CD14-positive monocyte (primary cell): ENCODE data around the gene PHRF1. TPM values are rescaled to one million over a fixed set of nuclear protein-coding genes. Genes with fewer than 3 reads are reported as not detected.
"Not testable (repeated sequence)": the region's sequence is repeated elsewhere in the genome, so short reads cannot be mapped to it uniquely, and the experiment has no call there.

Experiments
- DNase-seq, 3 donors: peaks; one replicate each; pipeline ENCODE4 v3.0.0-alpha.2; 2011 to 2022
- H2AFZ ChIP-seq: 2 replicates; pipeline ENCODE4 v1.6.0; 2012; ENCODE audit warnings: mild to moderate bottlenecking, low read depth, low read length, inconsistent platforms; ENCODE audit not compliant: insufficient read depth, poor library complexity, severe bottlenecking
- H3K27ac ChIP-seq, 2 donors: 1 replicate in 1 of 2; 2 replicates in 1 of 2; pipeline ENCODE4 v1.5.1; 2012 to 2013; ENCODE audit warnings: low read length in 2 of 2, control low read depth in 1 of 2, inconsistent platforms in 1 of 2, low read depth in 1 of 2, mild to moderate bottlenecking in 1 of 2
- H3K27me3 ChIP-seq, 2 donors: one replicate each; pipeline versions ENCODE4 v1.6.0 to v1.6.1; 2011 to 2013; ENCODE audit warnings: low read length in 2 of 2; ENCODE audit not compliant: control insufficient read depth in 2 of 2, insufficient read depth in 2 of 2
- H3K36me3 ChIP-seq, 2 donors: replicated peaks in 1 of 2; 1 replicate in 1 of 2; 2 replicates in 1 of 2; pipeline versions ENCODE4 v1.5.1 to v1.6.1; 2012 to 2013; ENCODE audit warnings: low read length in 2 of 2, control low read depth in 1 of 2, inconsistent platforms in 1 of 2, mild to moderate bottlenecking in 1 of 2; ENCODE audit not compliant: insufficient read depth in 2 of 2, control insufficient read depth in 1 of 2
- H3K4me1 ChIP-seq, 2 donors: 1 replicate in 1 of 2; 2 replicates in 1 of 2; pipeline versions ENCODE4 v1.5.1 to v1.6.1; 2012 to 2013; ENCODE audit warnings: low read length in 2 of 2, control low read depth in 1 of 2, inconsistent platforms in 1 of 2, mild to moderate bottlenecking in 1 of 2, moderate library complexity in 1 of 2; ENCODE audit not compliant: insufficient read depth in 2 of 2, control insufficient read depth in 1 of 2
- H3K4me2 ChIP-seq: replicated peaks from 2 replicates; pipeline ENCODE3; 2012; ENCODE audit warnings: low read length, moderate library complexity, mild to moderate bottlenecking; ENCODE audit not compliant: poor library complexity, severe bottlenecking; ENCODE audit errors: extremely low read depth
- H3K4me3 ChIP-seq, 3 experiments: fragments of 200-600 bp in 1 of 3; sonication (generic) in 1 of 3; replicated peaks in 1 of 3; 1 replicate in 2 of 3; 2 replicates in 1 of 3; pipeline ENCODE4 v1.5.1; 2011 to 2013; ENCODE audit warnings: low read length in 3 of 3, mild to moderate bottlenecking in 3 of 3, control low read depth in 2 of 3, low read depth in 2 of 3, inconsistent platforms in 1 of 3, moderate library complexity in 1 of 3
- H3K79me2 ChIP-seq: 2 replicates; pipeline ENCODE4 v1.6.0; 2012; ENCODE audit warnings: mild to moderate bottlenecking, control low read depth, inconsistent platforms, low read length, moderate library complexity; ENCODE audit not compliant: insufficient read depth
- H3K9ac ChIP-seq: 2 replicates; pipeline ENCODE4 v1.6.0; 2017; ENCODE audit warnings: low read length, mild to moderate bottlenecking; ENCODE audit not compliant: insufficient read depth, poor library complexity, severe bottlenecking
- H3K9me3 ChIP-seq, 2 donors: replicated peaks in 1 of 2; 1 replicate in 1 of 2; 2 replicates in 1 of 2; pipeline versions ENCODE4 v1.5.1 to v1.6.1; 2012 to 2013; ENCODE audit warnings: low read length in 2 of 2, control low read depth in 1 of 2; ENCODE audit not compliant: control insufficient read depth in 1 of 2, insufficient read depth in 1 of 2
- H4K20me1 ChIP-seq: 2 replicates; pipeline ENCODE4 v1.6.0; 2012; ENCODE audit warnings: mild to moderate bottlenecking, low read length, control low read depth, moderate library complexity; ENCODE audit not compliant: insufficient read depth
- H3K27ac Mint-ChIP-seq, 7 donors: one replicate each; pipeline ENCODE4 v1.8.0; 2020; ENCODE audit warnings: mild to moderate bottlenecking in 7 of 7, mixed read lengths in 7 of 7, moderate library complexity in 6 of 7, inconsistent platforms in 2 of 7
- H3K27me3 Mint-ChIP-seq, 3 donors: one replicate each; pipeline ENCODE4 v1.8.0; 2021 to 2022; ENCODE audit warnings: low read depth in 3 of 3, mild to moderate bottlenecking in 3 of 3, mixed read lengths in 3 of 3, moderate library complexity in 3 of 3, inconsistent platforms in 1 of 3
- H3K36me3 Mint-ChIP-seq, 2 donors: one replicate each; pipeline ENCODE4 v1.8.0; 2020; ENCODE audit warnings: mixed read lengths in 2 of 2, inconsistent platforms in 1 of 2, mild to moderate bottlenecking in 1 of 2
- H3K4me1 Mint-ChIP-seq: one replicate; pipeline ENCODE4 v1.8.0; 2020; ENCODE audit warnings: mild to moderate bottlenecking, mixed read lengths
- H3K4me3 Mint-ChIP-seq, 2 donors: one replicate each; pipeline ENCODE4 v1.8.0; 2020; ENCODE audit warnings: mild to moderate bottlenecking in 2 of 2, mixed read lengths in 2 of 2, moderate library complexity in 1 of 2
- H3K9me3 Mint-ChIP-seq, 7 donors: one replicate each; pipeline ENCODE4 v1.8.0; 2020 to 2022; ENCODE audit warnings: mixed read lengths in 7 of 7, mild to moderate bottlenecking in 6 of 7, moderate library complexity in 6 of 7, inconsistent platforms in 2 of 7
- WGBS: methylation state at CpG from one replicate; pipeline ENCODE4 v1.1.5; 2013; ENCODE audit warnings: missing lambda C conversion rate; ENCODE audit not compliant: insufficient coverage; 5-methylcytosine and 5-hydroxymethylcytosine counted together
- intact Hi-C, 2 donors: fragments of 100-400 bp; cut with micrococcal nuclease; formaldehyde crosslinking; loops; one replicate each; pipeline versions ENCODE4 v1.15.0 to v1.15.1; 2023
- polyA plus RNA-seq, 3 donors: library from polyadenylated mRNA; depleted of rRNA in 1 of 3; unstranded in 2 of 3; stranded (reverse) in 1 of 3; fragments of 300-500 nt in 2 of 3; fragments of >200 nt in 1 of 3; fragmentation: Illumina TruSeq in 2 of 3; gene quantifications; 1 replicate in 2 of 3; 2 replicates in 1 of 3; pipeline ENCODE4 v1.2.3, GENCODE V29; 2012 to 2021
- TF ChIP-seq, protein P1 (sequence below): fragments of 200-600 bp; IDR thresholded peaks from one replicate; pipeline ENCODE4 v1.8.0; 2022; ENCODE audit warnings: antibody characterized with exemption, mild to moderate bottlenecking

The PHRF1 gene
- polyA plus RNA-seq, 3 donors = 1.3 to 11.1 (median 3.3) TPM

GRCh38 chr11:571802-572185 is 4.5 kb upstream of the PHRF1 start:
- Histone ChIP-seq H3K4me2 (no peak overlapping the region), H4K20me1 (peaks cover 1% of the 10 kb centered on the region), H3K36me3 (no peaks in the 10 kb centered on the region), H3K4me1 (peaks cover 18 to 30% of the 10 kb centered on the region in 2 donors), H2AFZ (no peak overlapping the region), H3K4me3 (no peak overlapping the region), H3K27ac (no peak overlapping the region), H3K9ac (no peak overlapping the region), H3K9me3 (peaks cover 0 to 3% of the 10 kb centered on the region in 2 donors), H3K27me3 (peaks cover 8 to 53% of the 10 kb centered on the region in 2 donors), H3K79me2 (peaks cover under 1% of the 10 kb centered on the region)
- 89% methylated on average over 8 of the region's 8 CpGs for WGBS
- H3K27ac Mint-ChIP-seq = no peak overlapping the region
- H3K36me3 Mint-ChIP-seq = peaks cover 0 to 7% of the 10 kb centered on the region in 2 donors
- H3K27me3 Mint-ChIP-seq = peaks cover 37 to 71% (median 56%) of the 10 kb centered on the region in 3 donors
- peaks cover 0 to 21% (median 5%) of the 10 kb centered on the region in 7 donors for H3K9me3 Mint-ChIP-seq
- TF ChIP-seq, protein P1, sequence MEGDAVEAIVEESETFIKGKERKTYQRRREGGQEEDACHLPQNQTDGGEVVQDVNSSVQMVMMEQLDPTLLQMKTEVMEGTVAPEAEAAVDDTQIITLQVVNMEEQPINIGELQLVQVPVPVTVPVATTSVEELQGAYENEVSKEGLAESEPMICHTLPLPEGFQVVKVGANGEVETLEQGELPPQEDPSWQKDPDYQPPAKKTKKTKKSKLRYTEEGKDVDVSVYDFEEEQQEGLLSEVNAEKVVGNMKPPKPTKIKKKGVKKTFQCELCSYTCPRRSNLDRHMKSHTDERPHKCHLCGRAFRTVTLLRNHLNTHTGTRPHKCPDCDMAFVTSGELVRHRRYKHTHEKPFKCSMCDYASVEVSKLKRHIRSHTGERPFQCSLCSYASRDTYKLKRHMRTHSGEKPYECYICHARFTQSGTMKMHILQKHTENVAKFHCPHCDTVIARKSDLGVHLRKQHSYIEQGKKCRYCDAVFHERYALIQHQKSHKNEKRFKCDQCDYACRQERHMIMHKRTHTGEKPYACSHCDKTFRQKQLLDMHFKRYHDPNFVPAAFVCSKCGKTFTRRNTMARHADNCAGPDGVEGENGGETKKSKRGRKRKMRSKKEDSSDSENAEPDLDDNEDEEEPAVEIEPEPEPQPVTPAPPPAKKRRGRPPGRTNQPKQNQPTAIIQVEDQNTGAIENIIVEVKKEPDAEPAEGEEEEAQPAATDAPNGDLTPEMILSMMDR = no peak
- H3K4me1 Mint-ChIP-seq = peaks cover 13% of the 10 kb centered on the region
- DNase-seq = no peak
- intact Hi-C loops = no loop called here
- peak overlapping the region in 1 of 2 donors; percentile 59 for H3K4me3 Mint-ChIP-seq

DNA sequence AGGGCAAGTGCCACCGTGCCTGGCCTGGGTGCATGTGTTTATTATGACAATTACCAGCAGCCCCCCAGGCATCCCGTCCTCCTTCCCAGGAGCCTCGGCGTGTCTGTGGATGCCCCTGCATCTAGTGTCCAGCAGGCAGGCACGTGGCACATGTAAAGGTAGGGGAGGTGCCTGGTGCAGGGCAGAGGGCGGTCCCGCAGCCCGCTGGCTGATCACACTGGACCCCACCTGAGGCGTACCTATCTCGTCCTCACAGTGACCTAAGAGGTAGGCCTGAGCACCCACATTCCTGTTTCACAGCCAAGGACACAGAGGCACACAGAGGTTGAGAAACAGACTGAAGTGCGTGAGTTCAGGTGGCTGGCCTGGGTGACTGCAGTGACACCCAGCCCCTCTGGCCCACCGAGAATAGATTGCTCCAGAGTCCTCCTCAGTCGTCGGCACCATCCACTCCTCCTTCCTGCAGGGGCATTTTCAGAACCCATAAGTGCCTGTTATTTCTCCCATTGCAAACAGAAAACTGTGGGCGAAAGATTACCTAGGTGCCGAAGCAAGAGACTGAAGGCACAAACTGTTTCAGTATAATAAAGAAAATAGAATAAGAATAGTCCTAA is 3.0 kb upstream of the PHRF1 start:
- Histone ChIP-seq H3K4me1 (peaks cover 28 to 38% of the 10 kb centered on the region in 2 donors), H3K4me3 (no peak overlapping the region), H4K20me1 (peaks cover 16% of the 10 kb centered on the region), H3K9ac (no peak overlapping the region), H3K36me3 (no peaks in the 10 kb centered on the region), H3K27me3 (peaks cover 8 to 45% of the 10 kb centered on the region in 2 donors), H3K79me2 (peaks cover 15% of the 10 kb centered on the region), H3K27ac (no peak overlapping the region), H3K9me3 (peaks cover 0 to 3% of the 10 kb centered on the region in 2 donors), H2AFZ (no peak overlapping the region), H3K4me2 (no peak overlapping the region)
- TF ChIP-seq, protein P1 = no peak
- DNase-seq = no peak
- Mint-ChIP-seq H3K27me3 (peaks cover 36 to 58% (median 48%) of the 10 kb centered on the region in 3 donors), H3K36me3 (peaks cover 0 to 8% of the 10 kb centered on the region in 2 donors), H3K27ac (no peak overlapping the region), H3K4me3 (peak overlapping the region in 1 of 2 donors; percentile 71), H3K4me1 (peaks cover 25% of the 10 kb centered on the region), H3K9me3 (peaks cover 0 to 20% (median 3%) of the 10 kb centered on the region in 7 donors)
- intact Hi-C loops = no loop called here
- 98% methylated on average over 9 of the region's 16 CpGs for WGBS

DNA sequence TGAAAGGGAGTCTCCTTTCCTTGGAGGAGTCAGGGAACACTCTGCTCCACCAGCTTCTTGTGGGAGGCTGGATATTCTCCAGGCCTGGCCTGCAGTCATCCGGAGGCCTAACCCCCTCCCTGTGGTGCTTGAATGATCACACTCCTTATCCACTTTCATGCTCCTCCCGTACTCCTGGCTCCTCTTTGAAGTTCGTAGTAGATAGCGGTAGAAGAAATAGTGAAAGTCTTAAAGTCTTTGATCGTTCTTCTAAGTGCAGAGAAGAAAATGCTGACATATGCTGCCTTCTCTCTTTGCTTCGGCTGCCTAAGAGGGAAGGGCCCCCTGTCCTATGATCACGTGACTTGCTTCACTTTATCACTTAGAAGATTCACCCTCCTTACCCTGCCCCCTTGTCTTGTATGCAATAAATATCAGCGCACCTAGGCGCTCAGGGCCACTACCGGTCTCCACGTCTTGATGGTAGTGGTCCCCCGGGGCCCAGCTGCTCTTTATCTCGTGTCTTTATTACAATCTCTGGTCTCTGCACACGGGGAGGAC is 2.2 kb upstream of the PHRF1 start:
- H3K4me3 ChIP-seq, H2AFZ ChIP-seq, H3K9ac ChIP-seq, DNase-seq, H3K36me3 Mint-ChIP-seq, H3K4me2 ChIP-seq, intact Hi-C loops, H3K27ac Mint-ChIP-seq, H3K9me3 ChIP-seq, H3K27ac ChIP-seq, H3K36me3 ChIP-seq: not testable (repeated sequence)
- peaks cover 8 to 43% of the 10 kb centered on the region in 2 donors for H3K27me3 ChIP-seq
- H4K20me1 ChIP-seq = peaks cover 24% of the 10 kb centered on the region
- peaks cover 31% of the 10 kb centered on the region for H3K4me1 Mint-ChIP-seq
- H3K9me3 Mint-ChIP-seq = peaks cover 0 to 20% (median 3%) of the 10 kb centered on the region in 7 donors
- H3K27me3 Mint-ChIP-seq = peaks cover 35 to 56% (median 47%) of the 10 kb centered on the region in 3 donors
- H3K4me1 ChIP-seq = peaks cover 24 to 35% of the 10 kb centered on the region in 2 donors
- peaks cover 24% of the 10 kb centered on the region for H3K79me2 ChIP-seq
- WGBS = 57% methylated on average over 8 of the region's 14 CpGs
- H3K4me3 Mint-ChIP-seq = peak overlapping the region; percentile 77 to 91
